ENCODE results near the gene PICALM.
"Not testable (repeated sequence)": the region's sequence is repeated elsewhere in the genome, so short reads cannot be mapped to it uniquely, and the experiment has no call there.

Gene PICALM

DNA sequence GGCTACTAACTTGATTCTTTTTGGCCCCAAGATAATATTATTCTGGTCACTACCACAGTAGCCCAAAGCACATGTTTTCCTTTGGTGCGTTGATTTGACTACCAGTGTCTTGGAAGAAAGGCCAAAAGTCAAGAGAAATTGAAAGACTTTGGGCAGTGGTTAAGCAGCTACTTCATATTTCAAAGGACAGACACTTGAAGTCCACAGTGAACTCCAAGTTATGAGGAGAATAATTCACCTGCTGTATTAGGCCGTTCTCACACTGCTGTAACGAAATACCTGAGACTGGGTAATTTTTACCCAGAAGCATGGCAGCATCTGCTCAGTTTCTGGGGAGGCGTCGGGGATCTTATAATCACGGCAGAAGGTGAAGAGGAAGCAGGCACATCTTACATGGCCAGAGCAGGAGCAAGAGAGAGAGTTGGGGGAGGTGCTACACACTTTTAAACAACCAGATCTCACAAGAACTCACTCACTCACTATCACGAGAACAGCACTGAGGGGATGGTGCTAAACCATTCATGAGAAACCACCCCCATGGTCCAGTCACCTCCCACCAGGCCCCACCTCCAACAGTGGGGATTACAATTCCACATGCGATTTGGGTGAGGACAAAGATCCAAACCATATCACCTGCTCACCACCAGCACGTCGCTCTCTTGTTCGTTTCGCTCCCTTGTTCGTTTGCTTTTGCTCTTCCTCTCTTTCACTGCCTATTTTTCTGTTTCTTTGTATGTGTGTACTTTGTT lies 40.2 kb upstream of the PICALM start:
- DNase-seq (ENCODE audit: low read depth) = no peak
- no peak overlapping the region for H3K4me3 ChIP-seq (replicated peaks; ENCODE audit: low read depth, low read length)
- TF ChIP-seq, protein P1, sequence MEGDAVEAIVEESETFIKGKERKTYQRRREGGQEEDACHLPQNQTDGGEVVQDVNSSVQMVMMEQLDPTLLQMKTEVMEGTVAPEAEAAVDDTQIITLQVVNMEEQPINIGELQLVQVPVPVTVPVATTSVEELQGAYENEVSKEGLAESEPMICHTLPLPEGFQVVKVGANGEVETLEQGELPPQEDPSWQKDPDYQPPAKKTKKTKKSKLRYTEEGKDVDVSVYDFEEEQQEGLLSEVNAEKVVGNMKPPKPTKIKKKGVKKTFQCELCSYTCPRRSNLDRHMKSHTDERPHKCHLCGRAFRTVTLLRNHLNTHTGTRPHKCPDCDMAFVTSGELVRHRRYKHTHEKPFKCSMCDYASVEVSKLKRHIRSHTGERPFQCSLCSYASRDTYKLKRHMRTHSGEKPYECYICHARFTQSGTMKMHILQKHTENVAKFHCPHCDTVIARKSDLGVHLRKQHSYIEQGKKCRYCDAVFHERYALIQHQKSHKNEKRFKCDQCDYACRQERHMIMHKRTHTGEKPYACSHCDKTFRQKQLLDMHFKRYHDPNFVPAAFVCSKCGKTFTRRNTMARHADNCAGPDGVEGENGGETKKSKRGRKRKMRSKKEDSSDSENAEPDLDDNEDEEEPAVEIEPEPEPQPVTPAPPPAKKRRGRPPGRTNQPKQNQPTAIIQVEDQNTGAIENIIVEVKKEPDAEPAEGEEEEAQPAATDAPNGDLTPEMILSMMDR (IDR thresholded peaks at IDR 0.05; ENCODE audit: low read length, missing control alignments) = no peak

- no peak for DNase-seq (ENCODE audit: low read depth)
- TF ChIP-seq, protein P1 (IDR thresholded peaks at IDR 0.05; ENCODE audit: low read length, missing control alignments) = no peak
- no peak overlapping the region for H3K4me3 ChIP-seq (replicated peaks; ENCODE audit: low read depth, low read length)
Observed at GRCh38 chr11:86108191-86108590, 39.3 kb upstream of the PICALM start.

DNA sequence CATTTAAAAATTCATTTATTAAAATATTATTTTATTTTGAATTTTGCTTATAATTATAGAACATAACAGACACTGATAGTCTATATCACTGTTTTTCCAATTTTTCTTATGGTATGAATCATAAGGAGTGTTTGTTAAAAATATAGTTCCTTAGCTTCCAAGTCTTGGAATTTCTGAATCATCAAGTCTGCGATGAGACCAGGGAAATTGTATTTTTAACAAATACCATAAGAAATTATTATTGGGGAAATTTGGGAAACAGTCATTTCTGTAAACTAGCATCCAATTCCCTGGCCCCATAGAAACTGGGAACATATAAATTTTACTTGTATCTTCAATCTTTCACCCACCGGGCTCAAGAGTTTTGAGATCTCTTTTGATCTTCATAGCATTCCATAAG lies 38.0 kb upstream of the PICALM start:
- no peak overlapping the region for H3K4me3 ChIP-seq (replicated peaks; ENCODE audit: low read depth, low read length)
- DNase-seq (ENCODE audit: low read depth) = peak; percentile 31
- TF ChIP-seq, protein P1 (IDR thresholded peaks at IDR 0.05; ENCODE audit: low read length, missing control alignments) = no peak

GRCh38 chr11:86106031-86106430 lies 37.1 kb upstream of the PICALM start:
- not testable (repeated sequence) for H3K4me3 ChIP-seq (replicated peaks; ENCODE audit: low read depth, low read length); DNase-seq (ENCODE audit: low read depth)

- H3K4me3 ChIP-seq (replicated peaks; ENCODE audit: low read depth, low read length); DNase-seq (ENCODE audit: low read depth): not testable (repeated sequence)
Observed at GRCh38 chr11:86105601-86106000, 36.7 kb upstream of the PICALM start.

- H3K4me3 ChIP-seq (replicated peaks; ENCODE audit: low read depth, low read length) = no peak overlapping the region
- no peak for DNase-seq (ENCODE audit: low read depth)
- TF ChIP-seq, protein P1 (IDR thresholded peaks at IDR 0.05; ENCODE audit: low read length, missing control alignments) = no peak
Observed at GRCh38 chr11:86103808-86104207, 34.9 kb upstream of the PICALM start.

DNA sequence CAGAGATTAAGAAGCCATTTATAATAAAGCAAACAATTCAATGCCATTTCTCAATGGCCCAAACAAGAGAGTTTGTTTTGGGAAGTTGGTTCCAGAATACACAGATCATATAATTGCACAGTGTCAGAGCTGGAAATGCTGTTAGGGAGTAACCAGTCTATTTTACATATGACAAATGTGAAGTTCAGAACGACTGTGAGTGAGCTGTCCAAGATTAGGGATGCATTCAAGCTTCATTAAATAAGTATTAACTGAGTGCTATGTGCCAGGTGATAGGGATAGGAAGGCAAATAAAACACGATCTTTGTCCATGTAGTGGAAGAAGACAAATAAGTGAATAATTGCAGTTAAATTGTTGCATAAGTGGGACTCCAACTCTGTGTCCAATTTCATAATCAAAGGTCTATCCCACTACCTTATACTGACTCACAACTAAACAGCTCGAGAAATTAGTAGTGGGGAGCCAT lies 33.1 kb upstream of the PICALM start:
- DNase-seq (ENCODE audit: low read depth) = peak; percentile 18
- TF ChIP-seq, protein P1 (IDR thresholded peaks at IDR 0.05; ENCODE audit: low read length, missing control alignments) = no peak

GRCh38 chr11:86101493-86101892 lies 32.6 kb upstream of the PICALM start:
- TF ChIP-seq, protein P1 (IDR thresholded peaks at IDR 0.05; ENCODE audit: low read length, missing control alignments) = no peak
- no peak overlapping the region for H3K4me3 ChIP-seq (replicated peaks; ENCODE audit: low read depth, low read length)
- peak; percentile 32 for DNase-seq (ENCODE audit: low read depth)

More for the DNA sequence above, 33.1 kb upstream of the PICALM start:
- no peak overlapping the region for H3K4me3 ChIP-seq (replicated peaks; ENCODE audit: low read depth, low read length)
